ENCODE data around the gene BUB1B. TPM values are rescaled to one million over a fixed set of nuclear protein-coding genes. Genes with fewer than 3 reads are reported as not detected.
"Not testable (repeated sequence)": the region's sequence is repeated elsewhere in the genome, so short reads cannot be mapped to it uniquely, and the experiment has no call there.

BUB1B gene
- total RNA-seq, 1 experiment from 2014 or later, result 192 TPM

DNA sequence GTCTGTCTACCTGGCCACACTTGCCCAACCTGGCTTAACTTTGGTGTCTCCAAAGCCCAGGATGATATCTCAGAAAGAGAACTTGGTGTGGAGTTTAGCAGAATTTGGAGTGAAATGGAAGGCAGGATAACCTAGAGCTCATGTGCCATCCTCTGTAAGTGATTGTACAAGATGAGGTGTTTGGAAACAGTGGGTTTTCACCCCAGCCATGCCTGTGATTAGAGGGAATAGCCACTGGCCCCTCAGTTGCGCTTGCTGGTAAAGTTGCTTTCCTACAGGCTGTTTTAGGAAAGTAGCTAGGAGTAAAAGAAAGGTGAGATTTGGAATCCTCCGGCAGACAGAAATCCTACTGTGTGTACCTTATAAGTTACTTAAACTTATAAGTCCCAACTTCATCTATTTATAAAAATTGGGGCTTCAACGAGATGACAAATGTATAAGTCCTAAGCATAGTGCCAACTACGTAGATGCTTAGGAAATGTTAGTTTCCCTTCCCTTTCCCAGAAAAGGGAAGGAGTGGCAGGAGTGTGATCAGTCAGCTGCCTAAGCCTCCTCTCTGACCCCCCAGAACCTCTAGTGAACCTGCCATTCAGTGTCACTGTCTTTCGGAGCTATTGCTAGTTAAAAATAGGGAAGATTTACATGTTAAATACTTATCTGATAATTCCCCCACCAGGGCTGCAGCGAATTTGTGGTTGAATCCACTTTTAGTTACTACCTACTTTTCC lies 38.8 kb upstream of the BUB1B start (continued):
- TF ChIP-seq, protein P1, sequence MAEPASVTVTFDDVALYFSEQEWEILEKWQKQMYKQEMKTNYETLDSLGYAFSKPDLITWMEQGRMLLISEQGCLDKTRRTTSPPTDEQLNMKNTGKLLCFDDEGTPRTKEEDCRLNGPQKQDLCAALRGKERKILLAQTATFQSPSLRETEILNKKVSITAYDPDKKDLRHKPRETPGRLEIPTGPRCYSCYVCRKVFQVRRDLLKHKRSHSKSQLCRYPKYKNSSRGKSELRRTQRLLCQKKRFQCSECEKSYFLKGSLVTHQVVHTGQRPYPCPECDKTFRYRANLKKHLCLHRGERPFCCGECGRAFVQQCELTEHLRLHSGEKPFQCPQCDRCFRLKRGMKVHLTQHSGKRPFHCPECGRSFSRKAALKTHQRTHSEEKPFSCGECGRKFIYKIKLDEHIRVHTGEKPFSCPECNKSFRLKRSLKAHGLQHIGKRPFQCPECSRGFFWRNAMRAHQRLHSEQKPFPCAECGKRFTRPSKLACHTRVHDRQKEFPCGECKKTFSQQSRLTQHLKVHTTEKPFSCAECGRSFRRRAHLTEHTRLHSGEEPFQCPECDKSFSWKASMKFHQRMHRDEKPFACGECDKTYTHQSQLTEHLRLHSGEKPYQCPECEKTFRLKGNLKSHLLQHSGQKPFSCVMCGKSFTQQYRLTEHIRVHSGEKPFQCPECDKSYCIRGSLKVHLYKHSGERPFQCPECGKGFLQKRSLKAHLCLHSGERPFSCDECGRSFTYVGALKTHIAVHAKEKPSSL (CRISPR knock-in tag; conservative IDR thresholded peaks at IDR 0.05), result no peak
- TF ChIP-seq, protein P2, sequence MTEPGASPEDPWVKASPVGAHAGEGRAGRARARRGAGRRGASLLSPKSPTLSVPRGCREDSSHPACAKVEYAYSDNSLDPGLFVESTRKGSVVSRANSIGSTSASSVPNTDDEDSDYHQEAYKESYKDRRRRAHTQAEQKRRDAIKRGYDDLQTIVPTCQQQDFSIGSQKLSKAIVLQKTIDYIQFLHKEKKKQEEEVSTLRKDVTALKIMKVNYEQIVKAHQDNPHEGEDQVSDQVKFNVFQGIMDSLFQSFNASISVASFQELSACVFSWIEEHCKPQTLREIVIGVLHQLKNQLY (CRISPR knock-in tag; IDR thresholded peaks at IDR 0.05), result no peak
- TF ChIP-seq TEAD4 (CRISPR knock-in tag; IDR thresholded peaks at IDR 0.05) (no peak), CREM (CRISPR knock-in tag; IDR thresholded peaks at IDR 0.05) (no peak), CBFB (CRISPR knock-in tag; IDR thresholded peaks at IDR 0.05; ENCODE audit: low read depth) (no peak)

DNA sequence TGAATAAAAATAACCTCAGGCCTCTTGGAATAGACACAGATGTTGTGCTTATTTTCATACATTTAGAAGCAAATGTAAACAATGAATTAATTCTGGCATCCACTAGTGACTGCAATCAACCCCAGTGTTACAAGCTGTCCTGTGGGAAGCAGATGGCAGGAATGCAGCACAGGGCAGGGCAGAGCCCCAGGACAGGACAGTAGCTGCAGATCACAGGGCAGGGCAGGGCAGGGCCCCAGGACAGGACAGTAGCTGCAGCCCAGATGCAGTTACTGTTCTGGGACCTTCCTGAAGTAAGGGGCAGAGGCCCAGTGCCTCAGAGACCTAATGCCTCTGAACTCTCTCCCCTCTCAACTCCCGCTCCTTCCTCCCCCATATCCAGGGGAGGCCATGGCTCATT lies 37.9 kb upstream of the BUB1B start:
- TF ChIP-seq ZNF121 (CRISPR knock-in tag; IDR thresholded peaks at IDR 0.05), result peak; percentile 6; the same call in 1 of the 2 replicates
- CTCF ChIA-PET, result interaction anchor here (0.9 to 4.2 kb wide), 6 partner anchors 16 to 152 kb away, joined by 3 to 17 read pairs (median 3); no protein-coding TSS in a partner anchor
- H3K9me3 Mint-ChIP-seq; DNase-seq (ENCODE audit: low spot score); H3K4me3 Mint-ChIP-seq; ATAC-seq; H3K36me3 Mint-ChIP-seq; H3K27me3 Mint-ChIP-seq (ENCODE audit: low read depth): not testable (repeated sequence)
- Mint-ChIP-seq H3K4me1 (peaks cover 44% of the 10 kb centered on the region), H3K27ac (peak overlapping the region; percentile 76; the same call in 1 of the 2 replicates)
- POLR2A ChIA-PET, result interaction anchor here (0.6 to 1.2 kb wide), 2 partner anchors 14 to 44 kb away, joined by 4 read pairs; partner anchors contain the start of gene BMF

DNA sequence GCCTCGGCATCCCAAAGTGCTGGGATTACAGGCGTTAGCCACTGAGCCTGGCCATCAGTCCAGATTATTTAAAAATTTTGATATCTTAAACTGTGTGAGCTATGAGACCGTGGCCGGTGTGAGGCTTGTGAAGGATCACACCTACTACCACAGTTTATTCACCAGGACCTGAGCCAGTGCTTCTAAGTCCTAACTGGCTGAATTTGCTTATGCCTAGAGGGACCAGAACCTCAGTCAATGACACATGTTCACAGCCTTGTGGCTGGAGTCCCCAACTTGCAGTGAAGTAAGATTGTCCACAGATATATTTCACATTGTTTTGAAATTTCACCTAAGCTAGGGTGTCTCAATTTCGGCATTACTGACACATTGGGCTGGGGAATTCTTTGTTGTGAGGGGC lies 37.0 kb upstream of the BUB1B start:
- not testable (repeated sequence) for H3K4me3 Mint-ChIP-seq; H3K36me3 Mint-ChIP-seq; H3K27ac Mint-ChIP-seq; ATAC-seq; H3K9me3 Mint-ChIP-seq; H3K27me3 Mint-ChIP-seq (ENCODE audit: low read depth); DNase-seq (ENCODE audit: low spot score)
- CTCF ChIA-PET, result interaction anchor here (0.9 to 4.2 kb wide), 5 partner anchors 17 to 151 kb away, joined by 3 to 17 read pairs (median 3); no protein-coding TSS in a partner anchor
- H3K4me1 Mint-ChIP-seq, result peaks cover 44% of the 10 kb centered on the region
- POLR2A ChIA-PET, result interaction anchor here (0.6 to 1.6 kb wide), 3 partner anchors 13 to 44 kb away, joined by 3 to 4 read pairs (median 4); partner anchors contain the start of gene BMF

DNA sequence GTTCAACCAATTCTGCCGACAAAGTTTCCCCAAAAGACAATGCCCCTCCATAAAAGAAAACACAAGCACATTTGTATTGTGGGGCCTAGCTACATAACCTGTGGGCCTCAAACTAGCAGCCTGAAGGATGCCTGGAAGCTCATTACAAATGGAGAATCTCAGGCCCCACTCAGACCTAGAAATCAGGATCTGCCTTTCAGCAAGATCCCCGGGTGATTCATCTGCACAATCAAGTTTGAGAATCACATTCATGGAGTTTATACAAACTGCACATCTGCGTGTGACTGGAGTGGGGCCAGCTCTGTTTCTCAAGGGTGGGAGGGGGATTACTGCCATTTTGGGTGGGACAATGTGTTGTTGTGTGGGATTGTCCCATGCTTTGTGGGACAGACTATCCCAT lies 36.5 kb upstream of the BUB1B start:
- ChIA-PET CTCF (interaction anchor here (1.0 to 4.2 kb wide), 5 partner anchors 18 to 151 kb away, joined by 3 to 17 read pairs (median 3); no protein-coding TSS in a partner anchor), POLR2A (interaction anchor here (1.2 to 1.6 kb wide), 2 partner anchors 13 to 15 kb away, joined by 3 to 4 read pairs; partner anchors contain the start of gene BMF)
- Mint-ChIP-seq H3K27ac (peak overlapping the region; percentile 99), H3K4me1 (peaks cover 44% of the 10 kb centered on the region), H3K4me3 (peak overlapping the region; percentile 57; the same call in 1 of the 2 replicates)
- not testable (repeated sequence) for H3K36me3 Mint-ChIP-seq; H3K27me3 Mint-ChIP-seq (ENCODE audit: low read depth); H3K9me3 Mint-ChIP-seq; DNase-seq (ENCODE audit: low spot score); ATAC-seq

DNA sequence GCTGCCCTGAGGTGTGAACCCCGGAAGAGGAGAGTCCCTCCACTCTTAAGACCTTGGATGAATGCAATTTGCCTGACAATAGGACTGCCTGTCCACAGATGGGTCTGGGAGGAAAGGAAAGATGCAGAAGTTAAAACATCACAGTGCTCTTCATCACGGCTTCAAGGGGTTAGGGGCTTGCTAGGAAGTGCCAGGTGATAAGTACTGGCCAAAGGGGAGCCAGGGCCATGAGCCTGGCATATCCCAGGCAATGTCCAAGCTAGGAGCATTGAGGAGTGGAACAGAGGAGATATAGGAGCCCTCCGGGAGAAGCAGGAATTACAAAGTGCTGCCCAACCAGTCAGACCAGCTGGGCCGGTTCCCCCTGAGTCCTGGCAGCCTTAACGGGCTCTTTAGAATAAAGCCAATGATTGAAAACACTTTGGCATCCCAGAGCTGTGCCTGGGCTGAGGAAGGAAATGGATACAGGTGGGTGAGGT lies 36.0 kb upstream of the BUB1B start:
- ATAC-seq, result peak; percentile 83
- H3K36me3 Mint-ChIP-seq; DNase-seq (ENCODE audit: low spot score); H3K27me3 Mint-ChIP-seq (ENCODE audit: low read depth); H3K9me3 Mint-ChIP-seq: not testable (repeated sequence)
- Mint-ChIP-seq H3K4me3 (peak overlapping the region; percentile 57), H3K27ac (peak overlapping the region; percentile 99), H3K4me1 (peaks cover 44% of the 10 kb centered on the region)
- ChIA-PET CTCF (interaction anchor here (1.0 to 4.2 kb wide), 3 partner anchors 19 to 79 kb away, joined by 3 to 17 read pairs (median 3); no protein-coding TSS in a partner anchor), POLR2A (interaction anchor here (1.6 kb wide), 1 partner anchor 14 kb away, joined by 3 read pairs; no protein-coding TSS in a partner anchor)

DNA sequence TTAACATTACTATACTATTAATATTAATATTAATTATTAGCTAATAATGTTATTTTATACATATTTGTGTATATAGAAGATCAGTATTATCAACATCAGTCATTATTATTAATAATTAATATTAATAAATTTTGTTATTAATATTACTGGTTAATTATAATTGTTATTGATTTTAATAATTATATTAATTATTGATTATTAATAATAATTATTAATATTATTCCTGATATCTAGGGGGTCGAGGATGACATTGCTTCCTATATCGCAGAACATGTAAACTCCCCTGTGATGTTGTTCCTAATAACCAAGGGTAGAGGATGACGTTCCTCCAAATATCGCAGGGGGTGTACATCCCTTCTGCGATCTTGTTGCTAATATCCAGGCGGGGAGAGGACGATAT lies 34.9 kb upstream of the BUB1B start:
- H3K4me1 Mint-ChIP-seq, result peaks cover 44% of the 10 kb centered on the region
- DNase-seq (ENCODE audit: low spot score) (no peak), ATAC-seq (no peak)
- no peaks in the 10 kb centered on the region for H3K36me3 Mint-ChIP-seq
- ChIA-PET CTCF (no interaction called here), POLR2A (no interaction called here)
- H3K4me3 Mint-ChIP-seq, result no peak overlapping the region
- H3K9me3 Mint-ChIP-seq, result no peaks in the 10 kb centered on the region
- no peaks in the 10 kb centered on the region for H3K27me3 Mint-ChIP-seq (ENCODE audit: low read depth)
- TF ChIP-seq, protein P3, sequence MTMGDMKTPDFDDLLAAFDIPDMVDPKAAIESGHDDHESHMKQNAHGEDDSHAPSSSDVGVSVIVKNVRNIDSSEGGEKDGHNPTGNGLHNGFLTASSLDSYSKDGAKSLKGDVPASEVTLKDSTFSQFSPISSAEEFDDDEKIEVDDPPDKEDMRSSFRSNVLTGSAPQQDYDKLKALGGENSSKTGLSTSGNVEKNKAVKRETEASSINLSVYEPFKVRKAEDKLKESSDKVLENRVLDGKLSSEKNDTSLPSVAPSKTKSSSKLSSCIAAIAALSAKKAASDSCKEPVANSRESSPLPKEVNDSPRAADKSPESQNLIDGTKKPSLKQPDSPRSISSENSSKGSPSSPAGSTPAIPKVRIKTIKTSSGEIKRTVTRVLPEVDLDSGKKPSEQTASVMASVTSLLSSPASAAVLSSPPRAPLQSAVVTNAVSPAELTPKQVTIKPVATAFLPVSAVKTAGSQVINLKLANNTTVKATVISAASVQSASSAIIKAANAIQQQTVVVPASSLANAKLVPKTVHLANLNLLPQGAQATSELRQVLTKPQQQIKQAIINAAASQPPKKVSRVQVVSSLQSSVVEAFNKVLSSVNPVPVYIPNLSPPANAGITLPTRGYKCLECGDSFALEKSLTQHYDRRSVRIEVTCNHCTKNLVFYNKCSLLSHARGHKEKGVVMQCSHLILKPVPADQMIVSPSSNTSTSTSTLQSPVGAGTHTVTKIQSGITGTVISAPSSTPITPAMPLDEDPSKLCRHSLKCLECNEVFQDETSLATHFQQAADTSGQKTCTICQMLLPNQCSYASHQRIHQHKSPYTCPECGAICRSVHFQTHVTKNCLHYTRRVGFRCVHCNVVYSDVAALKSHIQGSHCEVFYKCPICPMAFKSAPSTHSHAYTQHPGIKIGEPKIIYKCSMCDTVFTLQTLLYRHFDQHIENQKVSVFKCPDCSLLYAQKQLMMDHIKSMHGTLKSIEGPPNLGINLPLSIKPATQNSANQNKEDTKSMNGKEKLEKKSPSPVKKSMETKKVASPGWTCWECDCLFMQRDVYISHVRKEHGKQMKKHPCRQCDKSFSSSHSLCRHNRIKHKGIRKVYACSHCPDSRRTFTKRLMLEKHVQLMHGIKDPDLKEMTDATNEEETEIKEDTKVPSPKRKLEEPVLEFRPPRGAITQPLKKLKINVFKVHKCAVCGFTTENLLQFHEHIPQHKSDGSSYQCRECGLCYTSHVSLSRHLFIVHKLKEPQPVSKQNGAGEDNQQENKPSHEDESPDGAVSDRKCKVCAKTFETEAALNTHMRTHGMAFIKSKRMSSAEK (CRISPR knock-in tag; IDR thresholded peaks at IDR 0.05; ENCODE audit: borderline replicate concordance), result no peak
- TF ChIP-seq HMGA2 (CRISPR knock-in tag; IDR thresholded peaks at IDR 0.05), result peak; percentile 96
- no peak overlapping the region for H3K27ac Mint-ChIP-seq

Measured in WTC11 (cell line).